C4-2B (cell line): ENCODE measurements around the gene SCGB2A2.

Experiments
- CTCF ChIP-seq: fragments of 450-650 bp; conservative IDR thresholded peaks from 2 replicates; pipeline ENCODE4 v1.5.1; 2017; ENCODE audit warnings: mild to moderate bottlenecking
- ZFX ChIP-seq: fragments of 450-650 bp; IDR thresholded peaks from 2 replicates; pipeline ENCODE4 v1.6.1; 2017

GRCh38 chr11:62245271-62245753, 24.6 kb upstream of the SCGB2A2 start:
- peak; percentile 28 for TF ChIP-seq CTCF
- no peak for TF ChIP-seq ZFX
